HG03460 (cell line): ENCODE measurements around the gene GAB2.
"Not testable (repeated sequence)": the region's sequence is repeated elsewhere in the genome, so short reads cannot be mapped to it uniquely, and the experiment has no call there.

ENCODE experiments used
- ATAC-seq: cut with Tn5 transposase; IDR thresholded peaks from one replicate; pipeline ENCODE4 v1.9.1; 2021; ENCODE audit not compliant: unreplicated experiment

The GAB2 gene

DNA sequence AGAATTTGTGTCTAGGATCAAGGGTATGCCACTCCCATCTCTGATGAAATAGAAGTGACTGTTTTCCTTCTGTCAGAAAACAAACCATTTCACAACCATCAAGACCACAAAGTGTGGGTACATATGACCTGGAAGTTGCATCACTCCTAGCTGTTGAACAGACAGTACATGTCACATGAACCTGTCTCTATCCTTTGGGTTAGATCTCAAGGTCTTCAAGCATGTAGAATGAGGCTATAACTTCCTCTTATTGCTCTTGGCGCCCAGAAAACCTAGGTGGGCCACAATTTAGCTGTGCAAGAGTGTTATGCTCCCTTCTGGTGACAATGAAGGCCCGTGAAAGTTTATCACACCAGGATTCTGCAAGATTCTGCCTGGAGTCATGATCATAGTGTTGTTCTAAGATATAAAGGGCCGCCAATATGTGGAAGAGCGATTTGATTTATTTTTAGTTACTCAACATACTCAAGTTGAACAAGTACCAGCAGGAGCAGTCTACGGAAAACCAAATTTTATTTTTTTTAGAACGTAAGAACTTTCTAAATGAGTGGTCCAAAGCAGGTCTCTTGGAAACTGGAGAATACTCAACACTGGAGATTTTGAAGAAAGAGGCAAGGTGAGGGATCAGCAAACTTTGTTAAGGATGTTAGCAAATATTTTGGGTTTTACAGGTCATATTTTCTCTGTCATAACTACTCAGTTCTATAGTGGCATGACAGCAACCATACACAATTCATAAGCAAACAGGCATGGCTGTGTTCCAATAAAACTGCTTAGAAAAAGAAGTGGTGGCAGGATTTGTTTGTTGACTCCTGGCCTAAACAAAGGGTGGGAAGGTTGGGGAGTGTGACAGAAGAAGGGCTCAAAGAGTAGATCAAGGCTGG, 127.1 kb downstream of the GAB2 start:
- no peak for ATAC-seq

DNA sequence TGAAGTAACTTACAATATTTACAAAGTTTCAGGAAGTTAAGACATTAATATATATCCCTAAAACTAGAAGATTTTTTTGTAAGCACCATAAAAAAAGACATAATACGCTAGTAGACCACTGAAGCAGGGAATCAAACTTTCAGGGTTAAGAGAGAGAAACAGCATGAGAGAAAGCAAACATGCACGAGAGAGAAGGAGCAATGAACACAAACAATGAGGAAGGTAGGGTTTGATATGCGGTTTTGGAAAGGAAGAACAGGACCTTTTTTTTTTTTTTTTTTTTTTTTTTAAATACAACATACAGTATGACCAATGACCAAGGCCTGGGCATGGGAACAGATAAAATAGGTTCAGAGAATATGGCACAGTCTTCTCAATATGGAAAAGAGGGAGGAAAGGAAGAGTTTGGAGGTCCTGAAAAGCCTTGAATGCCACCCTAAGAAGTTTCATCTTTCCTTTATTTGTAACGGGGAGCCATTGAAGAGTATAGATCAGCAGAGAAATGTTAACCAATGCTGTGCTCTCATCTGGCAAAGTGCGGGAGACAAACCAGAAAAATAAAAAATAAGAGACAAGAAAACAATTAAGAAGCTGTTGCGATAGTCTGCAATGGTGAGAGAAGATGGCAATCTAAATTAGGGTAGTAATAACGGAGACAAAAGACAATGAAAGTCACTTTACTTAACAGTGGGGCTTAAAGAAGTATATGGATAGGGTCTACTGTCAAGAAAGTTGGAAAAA, 127.9 kb downstream of the GAB2 start:
- ATAC-seq = no peak

DNA sequence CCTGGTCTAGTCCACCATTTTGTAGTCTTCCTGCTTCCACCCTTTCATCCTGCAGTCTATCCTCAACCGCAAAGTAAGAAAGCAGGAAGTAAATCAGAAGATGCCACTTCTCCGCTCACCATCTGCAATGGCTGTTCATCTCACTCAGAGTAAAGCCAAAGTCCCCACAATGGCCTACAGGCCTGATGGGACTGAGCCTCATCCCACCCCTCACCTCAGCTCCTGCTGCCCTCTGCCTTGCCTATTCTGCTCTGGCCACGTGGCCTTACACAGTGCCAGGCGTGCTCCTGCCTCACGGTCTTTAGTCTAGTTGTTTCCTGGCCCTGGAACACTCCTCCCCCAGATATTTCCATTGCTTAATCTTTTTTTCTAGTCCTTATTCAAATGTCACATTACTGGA, 133.4 kb downstream of the GAB2 start:
- ATAC-seq = no peak

DNA sequence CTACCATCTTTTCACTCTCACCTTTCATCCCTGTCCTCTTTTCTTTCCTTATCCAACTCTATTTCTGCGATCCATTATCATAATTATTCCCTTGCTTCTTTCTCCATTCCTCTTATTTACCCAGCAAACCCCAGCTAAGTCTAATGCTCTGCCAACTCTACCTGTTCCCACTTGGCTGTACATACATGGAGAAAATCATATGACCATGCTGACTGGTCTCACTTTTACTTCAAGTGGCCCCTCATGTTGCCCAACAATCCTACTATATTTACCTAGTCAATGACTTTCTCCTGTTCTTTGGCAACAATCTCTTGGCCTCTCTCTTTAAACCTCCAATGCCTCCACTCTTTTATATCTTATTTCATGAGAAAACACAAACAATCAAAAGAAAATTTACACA, 134.8 kb downstream of the GAB2 start:
- no peak for ATAC-seq

DNA sequence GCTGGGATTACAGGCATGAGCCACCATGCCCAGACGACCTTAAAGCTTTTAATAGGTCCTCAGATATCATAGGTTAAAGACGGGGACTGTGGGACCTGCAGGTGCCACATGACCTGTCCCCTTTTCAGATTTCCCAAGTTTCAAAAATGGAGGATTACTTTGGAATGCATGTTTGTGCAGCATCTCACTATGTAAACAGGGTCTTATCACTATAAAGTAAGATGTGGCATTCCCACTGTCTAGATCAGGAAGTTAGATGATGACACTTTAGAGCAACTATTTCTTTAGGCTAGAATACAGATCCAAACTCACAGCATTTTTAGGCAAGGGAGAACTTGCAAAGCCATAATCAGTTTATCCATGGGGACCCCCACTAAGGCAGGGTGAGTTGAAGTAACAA, 136.1 kb downstream of the GAB2 start:
- ATAC-seq = no peak

DNA sequence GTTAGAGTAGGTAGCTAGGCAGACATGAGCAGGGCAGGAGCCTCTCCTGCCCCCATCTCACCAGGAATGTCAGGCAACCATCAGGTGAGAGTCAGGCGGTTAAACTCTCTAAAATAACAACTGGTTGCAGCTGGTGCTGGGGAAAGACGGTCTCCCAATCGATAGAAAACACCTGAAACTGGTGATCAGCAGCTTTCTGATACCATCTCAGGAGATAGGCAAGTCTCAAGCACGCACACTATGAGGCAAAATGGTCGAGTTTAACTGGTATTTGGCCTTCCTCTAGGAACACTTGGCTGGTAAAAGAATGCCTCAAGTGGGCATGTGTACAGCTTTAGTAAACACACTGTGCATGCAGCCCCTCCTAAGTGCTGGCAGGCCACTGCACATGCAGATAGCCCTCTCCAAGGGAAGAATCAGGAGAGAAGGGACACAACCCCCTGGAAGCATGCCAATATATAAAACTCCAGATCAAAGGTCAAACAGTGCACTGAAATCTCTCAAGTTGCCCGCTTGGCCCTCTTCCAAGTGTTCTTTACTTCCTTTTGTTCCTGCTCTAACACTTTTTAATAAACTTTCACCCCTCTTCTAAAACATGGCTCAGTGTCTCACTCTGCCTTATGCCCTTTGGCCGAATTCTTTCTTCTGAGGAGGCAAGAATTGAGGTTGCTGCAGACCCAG, 140.2 kb downstream of the GAB2 start:
- ATAC-seq = no peak

DNA sequence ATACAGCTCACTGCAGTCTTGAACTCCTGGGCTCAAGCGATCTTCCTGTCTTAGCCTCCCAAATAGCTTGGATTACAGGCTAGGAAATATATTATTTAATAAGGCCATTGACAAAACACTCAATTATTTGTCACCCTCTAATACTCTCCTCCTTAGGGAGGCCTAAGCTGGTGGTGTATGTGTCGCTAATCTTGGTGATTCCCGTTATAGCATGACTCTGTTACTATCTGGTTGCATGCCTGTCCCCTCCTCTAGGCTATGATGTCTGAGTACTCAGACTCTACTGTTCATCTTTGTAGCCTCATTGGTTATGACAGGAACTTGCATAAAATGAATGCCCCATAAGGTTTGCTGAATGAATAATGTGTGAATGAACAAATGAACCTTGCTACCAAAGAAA, 141.3 kb downstream of the GAB2 start:
- ATAC-seq = no peak

DNA sequence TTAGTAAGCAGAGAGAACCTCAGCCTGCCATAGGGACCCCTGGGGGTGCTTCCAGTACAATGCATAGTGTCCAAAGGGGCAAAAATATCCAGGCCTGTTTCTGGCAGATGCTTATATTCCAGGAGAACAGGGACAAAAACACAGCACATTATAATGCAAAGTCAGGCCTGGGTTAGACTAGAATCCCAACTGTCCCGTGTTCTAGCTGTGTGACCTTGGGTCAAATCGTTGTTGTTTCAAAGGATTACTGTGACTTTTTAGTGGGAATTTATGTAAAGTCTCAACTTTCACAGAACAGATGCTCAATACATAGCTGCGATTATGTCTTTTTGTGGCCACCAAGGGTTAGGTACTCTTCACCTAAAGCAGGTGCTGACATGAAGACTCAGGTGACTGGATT, 142.9 kb downstream of the GAB2 start:
- ATAC-seq = no peak

DNA sequence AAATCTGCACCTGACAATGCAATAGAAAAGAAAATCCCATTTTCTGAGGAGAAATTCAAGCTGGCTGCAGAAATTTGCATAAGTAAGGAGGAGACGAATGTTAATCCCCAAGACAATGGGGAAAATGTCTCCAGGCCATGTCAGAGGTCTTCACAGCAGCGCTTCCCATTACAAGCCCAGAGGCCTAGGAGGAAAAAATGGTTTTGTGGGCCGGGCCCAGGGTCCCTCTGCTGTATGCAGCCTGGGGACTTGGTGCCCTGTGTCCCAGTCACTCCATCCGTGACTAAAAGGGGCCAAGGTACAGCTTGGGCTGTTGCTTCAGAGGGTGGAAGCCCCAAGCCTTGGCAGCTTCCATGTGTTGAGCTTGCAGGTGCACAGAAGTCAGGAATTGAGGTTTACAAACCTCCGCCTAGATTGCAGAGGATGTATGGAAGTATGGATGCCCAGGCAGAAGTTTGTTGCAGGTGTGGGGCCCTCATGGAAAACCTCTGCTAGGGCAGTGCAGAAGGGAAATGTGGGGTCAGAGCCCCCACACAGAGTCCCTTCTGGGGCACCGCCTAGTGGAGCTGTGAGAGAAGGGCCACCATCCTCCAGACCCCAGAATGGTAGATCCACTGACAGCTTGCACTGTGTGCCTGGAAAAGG, 144.9 kb downstream of the GAB2 start:
- ATAC-seq = not testable (repeated sequence)

DNA sequence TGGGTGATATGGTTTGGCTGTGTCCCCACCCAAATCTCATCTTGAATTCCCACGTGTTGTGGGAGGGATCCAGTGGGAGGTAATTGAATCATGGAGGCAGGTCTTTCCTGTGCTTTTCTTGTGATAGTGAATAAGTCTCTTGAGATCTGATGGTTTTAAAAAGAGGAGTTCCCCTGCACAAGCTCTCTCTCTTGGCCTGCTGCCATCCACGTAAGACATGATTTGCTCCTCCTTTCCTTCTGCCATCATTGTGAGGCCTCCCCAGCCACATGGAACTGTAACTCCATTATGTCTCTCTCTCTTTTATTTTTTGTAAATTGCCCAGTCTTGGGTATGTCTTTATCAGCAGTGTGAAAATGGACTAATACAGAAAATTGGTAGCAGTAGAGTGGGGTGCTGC, 145.8 kb downstream of the GAB2 start:
- not testable (repeated sequence) for ATAC-seq

DNA sequence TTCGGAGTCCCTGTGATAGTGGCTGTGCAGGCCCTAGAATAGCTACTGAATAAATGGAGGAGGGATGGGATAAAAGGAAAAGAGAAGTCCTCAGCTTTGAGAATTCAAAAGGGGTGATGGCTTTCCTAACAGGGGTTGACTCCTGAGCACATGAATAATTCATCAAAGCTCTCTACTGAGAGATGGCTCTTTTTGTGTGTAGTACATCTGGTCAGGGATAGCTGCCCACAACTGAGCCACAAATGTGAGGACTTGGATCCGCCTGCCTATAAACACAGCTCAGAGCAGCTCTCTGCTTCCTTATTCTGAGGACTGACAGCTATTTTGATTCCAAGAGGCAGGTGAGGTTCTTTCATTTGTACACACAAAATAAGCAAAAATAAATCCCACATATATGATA, 146.6 kb downstream of the GAB2 start:
- ATAC-seq = no peak

DNA sequence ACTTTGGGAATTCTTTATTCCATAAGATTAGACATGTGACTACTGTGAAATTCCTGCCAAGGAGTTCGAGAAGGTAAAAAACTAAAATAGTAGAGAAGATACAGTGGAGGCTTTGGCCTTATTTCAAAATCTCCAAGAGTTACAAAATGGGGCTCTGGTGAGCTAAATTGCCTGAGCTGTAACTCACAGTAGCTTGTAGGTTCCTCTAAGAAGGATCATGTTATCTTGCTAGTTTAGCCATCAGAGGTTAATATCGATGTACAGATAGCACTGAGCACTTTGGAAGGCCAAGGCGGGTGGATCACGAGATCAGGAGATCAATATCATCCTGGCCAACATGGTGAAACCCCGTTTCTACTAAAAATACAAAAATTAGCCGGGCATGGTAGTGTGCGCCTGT, 147.8 kb downstream of the GAB2 start:
- ATAC-seq = no peak

DNA sequence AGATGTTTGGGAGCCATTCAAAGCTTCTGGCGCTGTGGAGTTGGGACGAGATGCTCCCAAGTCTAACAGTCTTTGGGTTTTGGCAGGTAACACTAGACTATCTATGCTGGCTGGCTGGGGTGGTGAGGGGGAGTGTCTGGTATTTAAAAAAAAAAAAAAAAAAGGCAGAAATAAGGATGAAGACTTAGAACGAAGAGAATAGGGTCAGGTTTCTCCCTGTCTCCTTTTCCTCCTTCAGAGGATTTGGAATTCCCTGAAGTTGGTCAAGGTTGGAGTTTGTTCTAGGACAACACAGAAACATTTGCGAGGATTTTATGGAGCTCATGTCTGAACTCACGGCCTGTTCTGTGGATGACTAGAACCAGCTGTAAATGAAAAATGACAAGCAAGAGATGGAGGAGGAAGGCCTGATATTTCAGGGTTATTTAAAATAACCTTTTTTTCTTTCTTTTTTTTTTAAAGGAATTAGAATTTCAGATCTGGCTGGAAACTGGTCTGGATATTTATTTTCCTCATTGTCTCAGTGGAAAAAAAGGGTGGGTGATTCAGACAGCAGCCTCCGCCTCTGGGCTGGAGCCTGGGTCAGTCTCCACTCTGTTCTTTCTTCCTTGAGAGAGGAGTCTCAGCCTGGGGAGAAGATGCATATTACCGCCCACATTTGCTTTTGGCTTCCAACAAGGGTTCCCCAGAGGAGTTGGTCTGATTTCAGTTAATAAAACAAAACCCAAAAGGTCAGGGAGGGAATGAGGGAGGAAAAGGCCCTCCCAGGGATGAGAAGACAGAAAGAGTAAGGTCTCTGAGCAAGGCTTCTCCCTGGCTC, 148.8 kb downstream of the GAB2 start:
- no peak for ATAC-seq

DNA sequence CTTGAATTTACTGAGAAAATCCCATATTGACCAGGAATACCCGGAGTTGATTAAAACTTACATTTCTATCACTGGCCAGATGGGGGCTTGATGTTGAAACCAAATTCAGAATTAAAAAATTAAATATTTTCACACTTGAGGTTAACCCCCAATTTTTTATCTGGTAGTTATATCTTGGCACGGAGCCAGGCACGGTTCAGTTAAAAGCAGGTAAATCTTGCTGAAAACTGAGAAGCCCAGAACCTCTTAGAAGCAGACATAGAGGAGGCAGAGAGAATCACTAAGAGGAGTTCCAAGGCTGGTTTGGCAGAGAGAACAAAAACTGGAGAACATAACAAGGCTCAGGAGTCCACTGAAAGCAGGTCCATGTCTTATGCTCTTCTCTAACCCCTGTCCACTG, 151.2 kb downstream of the GAB2 start:
- no peak for ATAC-seq

DNA sequence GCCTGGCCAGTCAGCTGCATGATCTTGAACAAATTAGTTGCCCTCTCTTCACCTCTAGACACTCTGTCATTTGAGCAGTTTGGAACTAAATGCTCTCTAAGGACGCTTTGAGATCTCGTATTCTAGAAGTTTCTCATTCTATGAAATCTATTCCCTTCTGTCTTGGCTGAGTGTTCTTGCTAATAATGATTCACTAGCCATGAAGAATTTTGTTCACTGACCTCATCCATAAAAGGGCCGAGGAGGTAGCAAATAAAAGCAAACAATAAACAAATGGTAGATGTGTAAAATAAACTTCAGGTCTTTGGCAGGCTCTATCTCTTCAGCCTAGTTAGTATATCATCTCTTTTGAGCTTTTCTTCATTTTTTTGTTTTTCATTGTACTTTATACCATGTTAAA, 152.3 kb downstream of the GAB2 start:
- ATAC-seq = no peak

DNA sequence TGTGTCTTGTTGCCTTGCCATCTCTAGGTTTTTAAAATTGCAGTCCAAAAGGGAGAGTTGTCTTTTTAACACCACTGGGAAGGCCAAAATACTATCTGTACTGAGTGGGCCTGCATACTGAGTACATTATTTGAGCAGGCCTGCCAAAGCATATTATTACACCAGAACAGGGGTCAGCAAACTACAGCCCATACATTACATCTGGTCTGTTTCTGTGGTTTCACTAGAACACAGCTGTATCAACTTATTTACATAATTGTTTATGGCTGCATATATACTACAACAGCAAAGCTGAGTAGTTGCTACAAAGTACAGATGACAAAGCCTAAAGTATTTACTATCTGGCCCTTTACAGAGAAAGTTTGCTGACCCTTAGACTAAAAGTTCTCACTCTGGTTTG, 154.9 kb downstream of the GAB2 start:
- ATAC-seq = no peak

DNA sequence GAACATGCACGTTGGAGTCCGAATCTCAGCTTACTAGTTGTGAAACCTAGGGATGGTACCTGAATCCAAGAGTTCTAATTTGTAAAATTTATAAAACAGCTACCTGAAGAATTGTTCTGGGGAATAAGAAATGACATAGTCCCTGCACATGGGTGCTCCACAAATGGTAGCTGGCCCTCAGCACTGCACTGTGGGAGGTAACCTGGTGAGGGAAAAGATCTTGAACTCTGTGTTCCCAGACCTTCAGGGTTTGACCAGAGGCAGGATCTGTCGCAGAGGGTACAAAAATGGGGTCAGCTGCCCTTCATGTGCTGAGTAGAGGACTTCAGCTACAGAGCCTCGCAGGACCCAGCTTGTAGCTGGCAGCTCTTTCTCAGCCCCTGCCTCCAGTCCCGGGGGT, 155.4 kb downstream of the GAB2 start:
- no peak for ATAC-seq

DNA sequence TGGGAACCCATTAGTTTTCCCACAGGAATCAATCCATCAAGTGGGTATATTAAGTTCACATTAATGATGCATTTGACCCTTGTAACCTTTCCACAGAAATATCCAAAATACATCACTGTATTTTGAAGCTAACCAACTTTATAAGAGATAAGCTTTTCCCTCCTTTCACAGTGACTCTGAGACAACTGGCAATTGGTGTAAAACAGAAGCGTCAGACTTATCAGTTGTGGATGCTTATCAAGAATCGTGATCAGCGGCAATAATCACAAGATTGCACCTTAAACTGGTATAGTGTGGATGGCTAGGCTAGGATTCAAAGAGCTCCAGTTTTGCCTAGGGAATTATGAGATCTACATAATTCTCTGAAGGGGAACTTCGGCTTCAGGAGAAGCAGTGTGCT, 155.8 kb downstream of the GAB2 start:
- no peak for ATAC-seq

DNA sequence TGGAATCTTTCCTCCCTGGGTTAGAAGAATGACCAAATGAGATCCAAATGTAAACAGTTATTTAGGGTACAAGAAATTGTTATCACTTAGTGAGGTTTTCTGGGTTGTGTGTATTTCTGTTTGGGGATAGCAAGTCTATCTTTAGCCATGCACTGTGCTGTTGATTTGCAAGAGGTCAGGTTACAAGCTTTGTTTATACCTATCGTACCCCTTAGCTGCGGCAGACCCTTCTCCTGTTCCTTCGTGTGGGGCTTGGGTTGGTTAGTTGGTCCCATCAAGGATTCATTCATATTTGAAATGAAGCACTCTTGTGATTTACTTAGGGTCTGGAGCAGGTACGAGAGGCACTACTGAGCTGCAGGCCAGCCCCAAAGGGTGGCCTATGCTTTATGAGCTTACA, 156.3 kb downstream of the GAB2 start:
- ATAC-seq = no peak

DNA sequence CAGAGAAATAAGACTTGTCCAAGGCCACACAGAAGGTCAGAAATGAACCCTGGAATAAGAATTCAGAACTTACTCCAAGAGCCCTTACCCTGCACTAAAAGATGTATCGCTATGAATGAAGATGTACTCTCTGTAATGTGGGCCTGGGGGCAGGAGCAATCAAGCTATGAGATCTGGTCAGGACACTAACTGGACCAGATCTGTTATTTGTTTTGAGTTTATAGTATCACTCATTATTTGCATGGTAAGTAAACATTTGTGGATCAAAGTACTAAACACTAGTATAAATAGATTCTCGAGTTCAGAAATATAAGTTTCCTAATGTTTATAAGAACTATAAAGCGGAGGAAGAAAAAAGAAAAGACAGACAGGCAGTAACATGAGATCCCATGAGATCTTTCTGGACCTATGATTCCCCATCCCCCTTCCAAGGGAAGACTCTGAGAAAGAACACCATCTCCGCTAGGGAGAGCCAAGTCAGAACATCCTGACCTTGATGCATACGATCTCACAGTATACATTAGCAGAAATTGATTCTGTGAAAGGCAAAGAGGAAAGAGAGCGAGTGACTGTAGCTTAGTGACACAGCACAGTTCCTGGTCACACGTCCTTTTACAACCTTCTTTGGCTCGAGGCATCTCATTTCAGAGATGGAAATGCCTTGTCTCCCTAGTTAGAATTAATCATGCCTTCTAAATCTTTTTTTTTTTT, 157.7 kb downstream of the GAB2 start:
- no peak for ATAC-seq
